ENCODE data around the gene ABCB7. TPM values are rescaled to one million over a fixed set of nuclear protein-coding genes. Genes with fewer than 3 reads are reported as not detected.

The ABCB7 gene
- total and polyA plus RNA-seq, 4 donors = 10.7 to 26.1 (median 17.4) TPM

DNA sequence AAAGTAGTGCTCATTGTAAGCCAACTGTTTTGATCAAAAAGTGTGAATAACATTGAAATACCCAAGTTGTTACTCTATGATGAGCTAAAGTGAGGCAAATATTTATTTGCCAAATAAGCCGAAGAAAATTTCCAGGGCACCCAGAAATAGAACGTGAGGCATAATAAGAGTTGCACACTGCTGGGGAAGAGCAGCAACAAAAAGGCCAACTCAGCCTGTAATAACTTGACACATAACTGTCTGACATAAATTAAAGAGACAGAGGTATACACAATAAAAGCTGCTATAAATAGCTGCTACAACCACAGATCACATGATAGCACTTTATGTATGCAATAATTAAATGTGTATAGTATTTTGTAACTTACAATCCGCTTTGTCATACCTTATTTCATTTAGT, 2.0 kb upstream of the ABCB7 start:
- Histone ChIP-seq H3K27me3 (ENCODE audit: control insufficient read depth in 4 of 4, insufficient read depth in 4 of 4, low read length in 3 of 4) (no peaks in the 10 kb centered on the region), H3K27ac (ENCODE audit: low read depth in 1 of 2, low read length in 2 of 2) (no peak overlapping the region), H3K4me3 (ENCODE audit: low read depth in 1 of 3, low read length in 3 of 3) (no peak overlapping the region), H3K36me3 (ENCODE audit: control insufficient read depth in 4 of 4, insufficient read depth in 3 of 4, low read depth in 1 of 4, low read length in 3 of 4) (no peaks in the 10 kb centered on the region), H3K9ac (ENCODE audit: low read depth in 1 of 2, low read length in 2 of 2) (no peak overlapping the region), H3K9me3 (ENCODE audit: control insufficient read depth in 4 of 4, low read length in 3 of 4) (no peaks in the 10 kb centered on the region), H3K4me1 (ENCODE audit: control insufficient read depth in 4 of 4, insufficient read depth in 4 of 4, low read length in 3 of 4) (peaks cover 0 to 8% (median 4%) of the 10 kb centered on the region in 4 donors)
- 96% methylated on average over 3 of the region's 3 CpGs for WGBS
- no peak for TF ChIP-seq REST (IDR thresholded peaks at IDR 0.05)
- no peak for TF ChIP-seq SP1 (IDR thresholded peaks at IDR 0.05)
- no peak for TF ChIP-seq NR2F2 (IDR thresholded peaks at IDR 0.05)
- TF ChIP-seq HNF4G (IDR thresholded peaks at IDR 0.05) = no peak
- no peak for TF ChIP-seq FOXA1 (IDR thresholded peaks at IDR 0.05)
- no peak for TF ChIP-seq MAX (IDR thresholded peaks at IDR 0.05)
- TF ChIP-seq HNF4A (conservative IDR thresholded peaks at IDR 0.05) = no peak
- no peak for TF ChIP-seq CTCF (IDR thresholded peaks at IDR 0.05; ENCODE audit: low read depth, low read length, missing input control)
- TF ChIP-seq ZBTB33 (IDR thresholded peaks at IDR 0.05) = no peak
- no peak for TF ChIP-seq FOXA2 (IDR thresholded peaks at IDR 0.05)
- no peak for TF ChIP-seq EGR1 (IDR thresholded peaks at IDR 0.05; ENCODE audit: low read depth in 2 of 2)
- DNase-seq (ENCODE audit: low spot score) = no peak

DNA sequence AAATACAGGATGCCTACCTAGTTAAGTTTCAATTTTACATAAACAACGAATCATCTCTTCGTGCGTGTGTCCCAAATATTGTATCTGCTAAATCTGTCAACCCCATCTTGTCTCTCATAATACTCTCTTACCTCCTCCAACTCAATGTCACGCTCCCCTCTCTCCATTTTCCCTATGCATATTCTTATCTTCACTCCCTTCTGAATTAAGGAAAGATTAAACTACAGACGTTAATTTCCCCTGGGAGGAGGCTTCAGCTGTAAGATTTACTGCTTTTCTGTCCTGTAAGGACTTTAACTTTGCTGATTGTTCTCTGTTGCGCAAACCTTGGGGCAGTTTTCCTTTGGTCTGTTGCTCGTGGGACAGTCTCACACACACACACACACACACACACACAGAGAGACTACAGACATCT, 455 bp upstream of the ABCB7 start:
- peak overlapping the region; percentile 70 to 95 (median 78) for H3K4me3 ChIP-seq (ENCODE audit: low read depth in 1 of 3, low read length in 3 of 3)
- peak overlapping the region; percentile 70 to 84 for H3K27ac ChIP-seq (ENCODE audit: low read depth in 1 of 2, low read length in 2 of 2)
- H3K9ac ChIP-seq (ENCODE audit: low read depth in 1 of 2, low read length in 2 of 2) = peak overlapping the region in 1 of 2 donors; percentile 64
- TF ChIP-seq FOXA1 (IDR thresholded peaks at IDR 0.05) (no peak), CTCF (IDR thresholded peaks at IDR 0.05; ENCODE audit: low read depth, low read length, missing input control) (no peak), REST (IDR thresholded peaks at IDR 0.05) (no peak), EGR1 (IDR thresholded peaks at IDR 0.05; ENCODE audit: low read depth in 2 of 2) (no peak), TAF1 (conservative IDR thresholded peaks at IDR 0.05) (no peak), NR2F2 (IDR thresholded peaks at IDR 0.05) (no peak), HNF4A (conservative IDR thresholded peaks at IDR 0.05) (no peak), GABPA (IDR thresholded peaks at IDR 0.05 in 1 of 2, conservative IDR thresholded peaks at IDR 0.05 in 1 of 2) (no peak), RAD21 (IDR thresholded peaks at IDR 0.05) (no peak), MAX (IDR thresholded peaks at IDR 0.05) (no peak), YY1 (IDR thresholded peaks at IDR 0.05) (no peak), RXRA (IDR thresholded peaks at IDR 0.05) (no peak)
- TF ChIP-seq, protein P1, sequence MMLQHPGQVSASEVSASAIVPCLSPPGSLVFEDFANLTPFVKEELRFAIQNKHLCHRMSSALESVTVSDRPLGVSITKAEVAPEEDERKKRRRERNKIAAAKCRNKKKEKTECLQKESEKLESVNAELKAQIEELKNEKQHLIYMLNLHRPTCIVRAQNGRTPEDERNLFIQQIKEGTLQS (IDR thresholded peaks at IDR 0.05) = no peak
- WGBS = 7% methylated on average over 7 of the region's 7 CpGs
- no peaks in the 10 kb centered on the region for H3K9me3 ChIP-seq (ENCODE audit: control insufficient read depth in 4 of 4, low read length in 3 of 4)
- no peaks in the 10 kb centered on the region for H3K36me3 ChIP-seq (ENCODE audit: control insufficient read depth in 4 of 4, insufficient read depth in 3 of 4, low read depth in 1 of 4, low read length in 3 of 4)
- no peaks in the 10 kb centered on the region for H3K27me3 ChIP-seq (ENCODE audit: control insufficient read depth in 4 of 4, insufficient read depth in 4 of 4, low read length in 3 of 4)
- peak; percentile 34 for DNase-seq (ENCODE audit: low spot score)
- H3K4me1 ChIP-seq (ENCODE audit: control insufficient read depth in 4 of 4, insufficient read depth in 4 of 4, low read length in 3 of 4) = peaks cover 0 to 8% (median 4%) of the 10 kb centered on the region in 4 donors

Data from liver (tissue), 9 donors.